ENCODE results near the gene OR1J1. TPM values are rescaled to one million over a fixed set of nuclear protein-coding genes. Genes with fewer than 3 reads are reported as not detected.

The OR1J1 gene
- total RNA-seq, 1 donor from 2014 or later, result not detected

- peaks cover 2% of the 10 kb centered on the region for H3K9me3 Mint-ChIP-seq
- Histone ChIP-seq H3K9me3 (ENCODE audit: low read depth) (no peaks in the 10 kb centered on the region), H3K36me3 (no peaks in the 10 kb centered on the region), H3K27me3 (peaks cover 15% of the 10 kb centered on the region), H3K9ac (no peak overlapping the region), H4K20me1 (ENCODE audit: low read depth) (no peaks in the 10 kb centered on the region), H3K4me2 (no peak overlapping the region), H3K4me3 (no peak overlapping the region), H2AFZ (replicated peaks) (no peak overlapping the region), H3K4me1 (no peaks in the 10 kb centered on the region), H3K27ac (no peak overlapping the region), H3F3A (ENCODE audit: low read depth) (no peaks in the 10 kb centered on the region), H3K79me2 (ENCODE audit: low read depth) (no peaks in the 10 kb centered on the region)
- no peak overlapping the region for H3K4me3 Mint-ChIP-seq
- DNase-seq (ENCODE audit: low spot score), result peak; percentile 29
- H3K36me3 Mint-ChIP-seq, result no peaks in the 10 kb centered on the region
- no peak overlapping the region for H3K27ac Mint-ChIP-seq
- peaks cover 11% of the 10 kb centered on the region for H3K27me3 Mint-ChIP-seq (ENCODE audit: insufficient read depth, low read depth)
- no peaks in the 10 kb centered on the region for H3K4me1 Mint-ChIP-seq
- TF ChIP-seq CTCF (IDR thresholded peaks at IDR 0.05), result no peak
- no peak for TF ChIP-seq EZH2phosphoT487 (IDR thresholded peaks at IDR 0.05)
- TF ChIP-seq EZH2 (IDR thresholded peaks at IDR 0.05), result no peak
Measured at GRCh38 chr9:122463828-122464632, 13.7 kb downstream of the OR1J1 start.

GRCh38 chr9:122457787-122458186, 19.9 kb downstream of the OR1J1 start:
- Mint-ChIP-seq H3K27ac (no peak overlapping the region), H3K4me3 (no peak overlapping the region), H3K4me1 (no peaks in the 10 kb centered on the region), H3K9me3 (peaks cover 2% of the 10 kb centered on the region), H3K36me3 (no peaks in the 10 kb centered on the region), H3K27me3 (ENCODE audit: insufficient read depth, low read depth) (peaks cover 6% of the 10 kb centered on the region)
- DNase-seq (ENCODE audit: low spot score), result no peak
- Histone ChIP-seq H3K79me2 (ENCODE audit: low read depth) (no peaks in the 10 kb centered on the region), H3K27ac (no peak overlapping the region), H3K4me2 (no peak overlapping the region), H3F3A (ENCODE audit: low read depth) (no peaks in the 10 kb centered on the region), H3K4me1 (no peaks in the 10 kb centered on the region), H3K36me3 (no peaks in the 10 kb centered on the region), H4K20me1 (ENCODE audit: low read depth) (no peaks in the 10 kb centered on the region), H2AFZ (replicated peaks) (no peak overlapping the region), H3K27me3 (no peaks in the 10 kb centered on the region), H3K9ac (no peak overlapping the region), H3K9me3 (ENCODE audit: low read depth) (no peaks in the 10 kb centered on the region), H3K4me3 (no peak overlapping the region)
- no peak for TF ChIP-seq EZH2 (IDR thresholded peaks at IDR 0.05)
- no peak for TF ChIP-seq EZH2phosphoT487 (IDR thresholded peaks at IDR 0.05)
- no peak for TF ChIP-seq CTCF (IDR thresholded peaks at IDR 0.05)

GRCh38 chr9:122456123-122456522, 21.6 kb downstream of the OR1J1 start:
- Histone ChIP-seq H2AFZ (replicated peaks) (no peak overlapping the region), H3K36me3 (no peaks in the 10 kb centered on the region), H3K4me3 (no peak overlapping the region), H3K9me3 (ENCODE audit: low read depth) (no peaks in the 10 kb centered on the region), H4K20me1 (ENCODE audit: low read depth) (no peaks in the 10 kb centered on the region), H3K27ac (no peak overlapping the region), H3K79me2 (ENCODE audit: low read depth) (no peaks in the 10 kb centered on the region), H3K4me1 (no peaks in the 10 kb centered on the region), H3K27me3 (no peaks in the 10 kb centered on the region), H3F3A (ENCODE audit: low read depth) (no peaks in the 10 kb centered on the region), H3K4me2 (no peak overlapping the region), H3K9ac (no peak overlapping the region)
- Mint-ChIP-seq H3K9me3 (peaks cover 2% of the 10 kb centered on the region), H3K4me1 (no peaks in the 10 kb centered on the region), H3K27me3 (ENCODE audit: insufficient read depth, low read depth) (peaks cover 6% of the 10 kb centered on the region), H3K4me3 (no peak overlapping the region), H3K36me3 (no peaks in the 10 kb centered on the region), H3K27ac (no peak overlapping the region)
- TF ChIP-seq EZH2 (IDR thresholded peaks at IDR 0.05), result no peak
- no peak for TF ChIP-seq EZH2phosphoT487 (IDR thresholded peaks at IDR 0.05)
- no peak for TF ChIP-seq CTCF (IDR thresholded peaks at IDR 0.05)
- no peak for DNase-seq (ENCODE audit: low spot score)
